Islet precursor cell (in vitro differentiated cells): ENCODE results near the gene FADS6.
A peak's percentile ranks its signal among the peaks of the same experiment; 100 is the strongest.
"Not testable (repeated sequence)": the region's sequence is repeated elsewhere in the genome, so short reads cannot be mapped to it uniquely, and the experiment has no call there.

Source experiments
- DNase-seq: peaks from one replicate; pipeline ENCODE4 v3.0.0-alpha.2; 2018

Gene FADS6

DNA sequence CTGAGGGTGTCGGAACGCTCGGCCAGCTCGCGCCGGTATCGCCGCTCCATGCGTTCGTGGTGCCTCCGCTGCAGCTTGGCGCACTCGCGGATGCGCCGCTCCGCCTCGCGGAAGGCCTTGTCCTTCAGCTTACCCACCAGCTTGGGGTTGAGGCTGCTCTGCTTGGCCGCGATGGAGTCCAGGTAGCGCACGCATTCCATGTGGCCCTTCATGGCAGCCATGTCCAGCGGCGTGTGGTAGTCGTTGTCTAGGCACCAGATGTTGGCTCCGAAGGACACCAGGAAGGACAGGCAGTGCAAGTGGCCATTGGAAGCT lies 26.8 kb upstream of the FADS6 start:
- DNase-seq: no peak

DNA sequence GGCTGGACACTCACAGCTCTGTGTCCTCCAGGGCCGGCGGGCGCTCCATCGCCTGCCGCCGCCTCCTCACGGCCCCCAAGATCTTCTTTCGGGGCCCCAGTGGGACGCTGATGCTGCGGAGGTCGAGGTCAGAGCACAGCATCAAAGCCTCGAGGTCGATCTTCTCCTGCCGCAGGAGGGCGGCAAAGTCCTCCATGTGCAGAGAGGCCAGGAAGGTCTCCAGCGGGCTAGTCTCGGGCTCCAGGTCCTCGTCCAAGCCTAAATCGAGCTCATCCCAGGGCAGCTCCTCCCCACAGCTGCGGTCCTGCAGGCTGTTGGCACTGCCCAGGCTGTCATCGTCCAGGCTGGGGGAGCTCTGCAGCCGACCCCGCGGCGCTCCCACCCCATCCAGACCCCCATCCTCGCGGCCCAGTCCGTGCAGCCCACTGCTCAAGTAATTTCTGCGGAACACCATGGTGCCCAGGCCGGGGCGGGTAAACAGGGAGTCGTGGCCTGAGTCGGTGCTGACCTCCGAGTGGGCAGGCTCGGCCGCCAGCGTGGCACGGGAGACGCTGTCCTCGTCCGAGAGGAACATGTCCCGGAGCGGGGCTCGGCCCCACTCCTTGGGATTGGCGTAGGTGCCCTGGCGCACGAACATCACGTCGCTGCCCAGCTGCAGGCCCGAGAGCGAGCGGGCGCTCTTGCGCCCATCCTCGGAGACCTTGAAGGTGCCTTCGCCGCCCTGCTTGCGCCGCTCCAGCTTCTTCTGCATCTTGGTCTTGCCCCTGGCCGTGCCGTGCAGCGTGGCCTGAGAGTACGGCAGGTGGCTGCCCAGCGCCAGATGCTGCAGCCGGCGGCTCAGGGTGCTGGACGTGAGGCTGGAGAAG lies 26.2 kb upstream of the FADS6 start:
- DNase-seq: peak; percentile 79

DNA sequence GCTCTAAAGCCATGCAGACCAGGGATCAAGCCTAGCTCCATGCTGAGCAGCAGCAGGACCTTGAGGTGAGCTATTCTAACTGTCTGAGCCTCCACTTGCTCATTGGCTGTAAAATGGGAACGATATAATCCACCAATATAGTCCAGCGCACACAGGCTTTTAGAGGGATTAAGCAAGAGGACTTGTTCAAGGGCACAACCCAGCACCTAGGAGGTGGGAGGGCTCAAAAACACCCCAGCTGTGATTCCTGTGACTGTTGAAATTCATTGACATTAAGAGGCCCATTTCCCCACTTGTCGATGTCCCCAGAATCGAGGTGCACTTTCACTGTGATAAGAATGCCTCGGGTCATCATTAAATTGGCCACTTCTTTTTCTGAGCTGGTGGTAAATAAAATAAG lies 25.5 kb upstream of the FADS6 start:
- no peak for DNase-seq

DNA sequence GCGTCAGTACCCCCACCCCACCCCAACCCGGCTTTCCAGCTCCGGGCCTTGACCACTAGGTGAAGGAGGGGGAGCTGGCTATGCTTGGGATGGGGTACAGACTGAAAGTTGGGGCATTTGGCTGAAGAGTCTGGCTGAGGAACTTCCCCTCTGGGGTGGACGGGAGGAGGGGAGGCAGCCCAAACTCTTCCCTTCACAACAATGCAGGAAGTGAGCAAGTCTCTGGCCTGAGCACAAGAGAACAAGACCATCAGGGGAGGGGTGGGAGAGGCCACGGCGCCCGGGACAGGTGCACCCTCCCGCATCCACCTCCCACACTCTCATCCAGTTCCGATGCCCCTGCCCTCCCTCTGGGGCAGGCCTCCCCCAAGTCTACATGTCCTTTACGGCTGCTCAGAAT lies 24.0 kb upstream of the FADS6 start:
- DNase-seq: no peak

DNA sequence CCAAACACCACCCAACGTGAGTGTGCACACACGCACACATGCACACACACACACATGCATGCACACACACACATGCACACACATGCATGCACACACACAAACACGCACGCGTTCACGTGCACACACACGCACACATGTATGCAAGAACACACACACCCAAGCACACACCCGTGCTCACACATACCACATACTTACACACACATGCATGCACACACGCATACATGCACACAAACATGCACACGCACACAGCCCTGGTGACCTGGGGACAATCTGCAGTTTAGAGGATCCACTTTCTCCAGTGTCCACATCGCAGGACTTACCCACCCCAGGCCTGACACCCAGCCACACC lies 23.4 kb upstream of the FADS6 start:
- no peak for DNase-seq

DNA sequence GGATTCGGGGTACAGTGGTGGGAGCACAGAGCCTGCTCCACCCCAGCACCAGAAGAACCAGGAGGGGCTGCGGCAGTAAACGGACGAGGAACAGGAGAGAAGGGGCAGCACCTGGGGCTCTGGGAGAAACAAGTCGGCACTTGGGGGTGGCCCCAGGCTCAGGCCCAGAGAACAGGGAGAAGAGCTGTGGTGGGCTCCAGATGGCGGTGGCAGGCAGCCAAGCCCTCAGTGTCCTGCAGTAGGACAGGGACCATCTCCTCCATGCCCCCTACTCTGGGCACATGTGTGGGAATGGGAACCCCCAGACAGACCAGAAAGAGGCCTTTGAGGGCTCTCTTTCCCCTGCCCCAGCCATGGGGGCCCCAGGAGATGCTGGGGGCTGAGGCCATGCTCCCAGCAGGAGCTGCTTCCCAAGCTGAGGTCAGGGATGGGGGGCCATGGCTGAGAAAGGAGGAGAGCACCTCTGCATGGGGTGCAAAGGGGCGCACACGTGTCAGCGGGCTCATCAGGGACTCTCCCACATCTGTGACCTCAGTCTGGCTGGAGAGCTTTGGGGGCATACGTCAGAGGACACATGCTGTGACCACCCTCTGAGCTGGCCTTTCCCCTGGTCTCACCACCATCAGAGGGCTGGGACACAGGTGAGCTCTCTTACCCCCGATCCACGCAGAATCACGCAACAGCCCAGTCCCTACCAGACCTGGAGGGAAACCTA lies 22.9 kb upstream of the FADS6 start:
- DNase-seq: no peak

DNA sequence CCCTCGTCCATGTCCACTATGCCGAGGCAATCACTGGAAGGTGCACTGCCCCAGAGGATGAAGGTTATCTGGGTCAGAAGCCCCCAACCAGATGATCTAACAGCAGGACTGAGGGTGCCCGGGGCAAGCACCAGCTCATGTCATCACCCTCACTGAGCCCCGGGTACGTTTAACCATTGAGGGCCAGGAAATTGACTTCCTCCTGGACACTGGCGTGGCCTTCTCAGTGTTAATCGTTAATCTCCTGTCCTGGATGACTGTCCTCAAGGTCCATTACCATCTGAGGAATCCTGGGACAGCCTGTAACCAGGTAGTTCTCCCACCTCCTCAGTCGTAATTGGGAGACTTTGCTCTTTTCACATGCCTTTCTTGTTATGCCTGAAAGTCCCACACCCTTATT lies 18.0 kb upstream of the FADS6 start:
- DNase-seq: not testable (repeated sequence)

DNA sequence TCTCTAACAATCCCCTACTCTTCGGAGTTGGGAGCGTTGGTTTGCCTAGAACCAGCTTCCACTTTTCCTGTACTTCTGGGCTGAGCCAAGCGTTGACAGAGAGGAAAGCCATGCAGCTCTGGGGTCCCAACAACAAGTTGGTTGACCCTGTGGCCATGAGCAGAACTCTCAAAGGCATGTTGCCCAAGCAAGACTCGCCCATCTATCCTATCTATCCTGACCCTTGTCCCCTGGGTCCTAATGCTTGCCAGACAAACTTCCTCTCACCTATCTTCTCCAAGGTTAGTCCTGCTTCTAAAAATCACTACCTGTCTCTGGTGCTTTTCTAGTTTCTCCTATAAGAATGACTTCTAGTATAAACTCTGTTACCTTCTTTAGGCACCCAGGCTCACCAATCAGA lies 15.7 kb upstream of the FADS6 start:
- DNase-seq: peak; percentile 55

DNA sequence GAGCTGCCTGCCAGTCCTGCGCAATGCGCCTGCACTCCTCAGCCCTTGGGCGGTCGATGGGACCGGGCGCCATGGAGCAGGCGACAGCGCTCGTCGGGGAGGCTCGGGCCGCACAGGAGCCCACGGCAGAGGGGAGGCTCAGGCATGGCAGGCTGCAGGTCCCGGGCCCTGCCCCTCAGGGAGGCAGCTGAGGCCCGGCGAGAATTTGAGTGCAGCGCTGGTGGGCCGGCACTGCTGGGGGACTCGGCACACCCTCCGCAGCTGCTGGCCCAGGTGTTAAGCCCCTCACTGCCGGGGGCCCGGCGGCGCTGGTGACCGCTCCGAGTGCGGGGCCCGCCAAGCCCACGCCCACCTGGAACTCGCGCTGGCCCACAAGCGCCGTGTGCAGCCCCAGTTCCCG lies 13.6 kb upstream of the FADS6 start:
- DNase-seq: peak; percentile 38

DNA sequence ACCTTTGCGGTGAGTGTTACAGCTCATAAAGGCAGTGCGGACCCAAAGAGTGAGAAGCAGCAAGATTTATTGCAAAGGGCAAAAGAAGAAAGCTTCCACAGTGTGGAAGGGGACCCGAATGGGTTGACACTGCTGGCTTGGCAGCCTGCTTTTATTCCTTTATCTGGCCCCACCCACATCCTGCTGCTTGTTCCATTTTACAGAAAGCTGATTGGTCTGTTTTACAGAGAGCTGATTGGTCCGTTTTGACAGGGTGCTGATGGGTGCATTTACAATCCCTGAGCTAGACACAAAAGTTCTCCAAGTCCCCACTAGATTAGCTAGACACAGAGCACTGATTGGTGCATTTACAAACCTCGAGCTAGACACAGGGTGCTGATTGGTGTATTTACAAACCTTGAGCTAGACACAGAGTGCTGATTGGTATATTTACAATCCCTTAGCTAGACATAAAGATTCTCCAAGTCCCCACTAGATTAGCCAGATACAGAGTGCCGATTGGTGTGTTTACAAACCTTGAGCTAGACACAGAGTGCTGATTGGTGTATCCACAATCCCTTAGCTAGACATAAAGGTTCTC lies 12.9 kb upstream of the FADS6 start:
- DNase-seq: not testable (repeated sequence)

DNA sequence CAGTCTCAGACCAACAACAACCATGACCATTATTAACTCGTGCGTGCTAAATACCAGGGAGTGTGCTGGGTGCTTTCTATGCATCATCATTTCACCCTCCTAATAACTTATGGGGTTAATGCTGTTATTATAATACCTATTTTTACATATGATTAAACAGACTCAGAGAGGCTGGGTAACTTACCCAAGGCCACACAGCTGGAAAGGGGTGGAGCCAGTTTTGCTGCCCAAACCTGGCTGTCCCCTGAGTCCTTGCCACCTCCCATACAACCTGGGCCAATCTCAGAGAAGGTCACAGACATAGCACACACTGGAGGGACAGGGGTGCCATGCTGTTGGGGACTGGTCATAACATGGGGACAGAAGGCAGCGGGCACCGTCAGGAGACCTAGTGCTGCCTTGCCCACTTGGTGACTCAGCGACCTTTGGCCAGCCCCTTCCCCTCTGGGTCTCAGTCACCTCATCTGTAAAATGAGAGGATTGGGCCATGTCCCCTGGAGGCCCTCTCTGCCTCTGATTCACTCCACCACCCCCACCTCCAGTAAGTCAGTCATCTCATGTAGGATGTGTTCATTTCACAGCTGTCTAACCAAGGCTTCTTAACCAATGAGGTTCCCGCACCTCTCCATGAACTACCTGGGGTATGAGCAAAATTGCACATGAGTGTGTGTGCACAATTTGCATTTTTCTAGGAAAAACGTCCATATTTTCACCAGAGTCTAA lies 11.4 kb upstream of the FADS6 start:
- DNase-seq: peak; percentile 51

DNA sequence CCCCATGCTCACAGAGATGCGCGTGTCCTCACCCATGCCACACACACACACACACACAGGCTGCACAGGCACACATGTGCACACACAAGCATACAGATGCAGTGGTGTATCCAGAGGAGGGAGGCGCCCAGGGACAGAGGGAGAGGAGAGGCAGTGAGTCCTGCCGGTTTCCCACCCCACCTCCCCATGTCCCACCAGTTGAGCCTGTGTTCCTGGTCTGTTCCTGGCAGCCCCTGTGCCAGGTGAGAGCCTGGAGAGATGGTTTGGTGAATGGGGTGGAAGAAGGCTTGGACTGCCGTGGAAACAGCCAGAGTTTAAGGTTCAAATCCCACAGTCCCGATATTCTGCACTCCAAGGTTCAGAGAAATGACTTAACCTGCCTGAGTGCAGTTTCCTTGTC lies 10.2 kb upstream of the FADS6 start:
- peak; percentile 50 for DNase-seq

DNA sequence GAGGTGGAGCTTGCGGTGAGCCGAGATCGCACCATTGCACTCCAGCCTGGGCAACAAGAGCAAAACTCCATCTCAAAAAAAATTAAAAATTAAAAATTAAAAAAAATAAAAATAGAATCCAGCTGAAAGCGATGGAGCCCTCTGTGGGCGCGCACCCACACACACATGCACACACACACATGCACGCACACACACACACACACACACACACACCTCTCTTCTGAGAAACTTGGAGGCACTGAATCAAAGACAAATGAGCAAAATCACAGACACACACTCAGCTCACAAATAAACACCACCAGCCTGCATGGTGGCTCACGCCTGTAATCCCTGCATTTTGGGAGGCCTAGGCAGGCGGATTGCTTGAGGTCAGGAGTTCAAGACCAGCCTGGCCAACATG lies 9.6 kb upstream of the FADS6 start:
- peak; percentile 36 for DNase-seq

DNA sequence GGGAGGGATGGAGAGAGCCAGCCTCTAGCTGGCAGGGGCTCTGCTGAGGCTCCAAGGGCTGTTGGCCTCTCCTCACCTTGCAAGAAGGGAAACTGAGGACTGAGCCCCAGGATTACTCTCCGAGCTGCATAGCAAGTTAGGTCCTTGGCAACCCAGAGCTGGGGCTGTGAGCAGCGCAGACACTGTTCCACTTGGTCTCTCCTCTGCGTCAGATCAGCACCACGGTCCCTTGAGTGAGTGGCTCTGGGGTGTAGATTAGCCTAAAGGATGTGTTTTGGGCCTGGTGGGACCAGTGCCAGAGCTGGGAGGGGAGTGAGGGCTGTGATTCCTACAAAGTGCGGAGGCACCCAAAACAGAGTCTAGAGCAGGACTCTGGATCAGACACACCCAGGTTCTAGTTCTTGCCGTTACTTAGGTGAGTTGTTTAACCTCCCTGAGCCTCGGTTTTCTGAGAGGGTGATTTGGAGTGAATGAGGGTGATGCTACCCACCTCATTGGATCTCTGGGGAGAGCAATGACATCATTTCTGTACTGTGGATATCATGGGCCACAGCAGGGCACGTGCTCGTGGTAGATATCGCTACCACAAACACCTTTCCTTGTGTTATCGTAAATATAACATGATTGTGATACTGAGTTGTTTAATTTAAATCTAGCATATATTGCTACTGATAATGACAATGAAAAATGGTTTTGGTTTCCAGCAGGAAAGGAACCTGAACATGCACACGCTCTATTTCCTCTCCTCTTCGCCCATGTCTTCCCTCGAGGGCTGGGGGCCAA lies 8.1 kb upstream of the FADS6 start:
- peak; percentile 48 for DNase-seq

DNA sequence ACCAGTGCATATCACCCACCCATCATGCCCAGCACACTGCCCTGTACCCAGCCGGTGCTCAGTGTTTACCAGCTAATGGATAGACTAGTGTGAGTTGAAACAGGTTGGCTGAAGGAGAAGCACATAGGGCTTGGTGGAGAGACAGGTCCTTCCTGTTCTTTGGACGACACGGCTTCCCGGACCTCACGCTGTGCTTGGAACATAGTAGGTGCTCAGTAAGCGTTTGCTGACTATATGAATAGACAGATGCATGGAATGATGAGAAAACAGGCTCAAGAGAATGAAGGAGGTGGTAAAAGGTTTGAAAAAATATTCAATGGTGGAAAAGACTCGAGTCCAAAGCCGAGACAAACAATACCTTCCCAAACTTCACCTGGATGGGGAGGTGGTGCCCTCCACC lies 6.8 kb upstream of the FADS6 start:
- DNase-seq: peak; percentile 39

DNA sequence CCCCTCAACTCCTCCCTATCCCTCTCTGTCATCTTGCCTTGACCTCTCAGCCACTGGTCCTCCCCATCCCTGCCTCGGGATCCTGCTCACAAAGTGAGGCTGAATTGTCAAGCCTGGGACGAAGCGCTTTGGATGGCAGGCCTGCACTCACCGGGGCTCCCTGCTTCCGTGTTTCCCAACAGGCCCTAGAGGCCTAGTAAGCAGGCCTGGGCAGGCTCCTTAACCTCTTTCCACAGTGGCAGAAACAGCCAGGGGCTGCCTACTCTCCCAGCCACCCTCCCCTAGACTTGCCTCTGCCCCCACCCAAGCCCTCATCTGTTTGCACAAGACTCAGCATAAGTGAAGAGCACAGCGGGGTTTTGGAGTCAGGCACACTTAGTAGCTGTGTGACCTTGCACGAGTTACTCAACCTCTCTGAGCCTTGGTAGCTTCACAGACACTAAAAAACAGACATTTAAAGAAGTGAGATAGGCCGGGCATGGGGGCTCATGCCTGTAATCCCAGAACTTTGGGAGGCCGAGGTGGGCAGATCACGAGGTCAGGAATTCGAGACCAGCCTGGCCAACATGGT lies 5.0 kb upstream of the FADS6 start:
- DNase-seq: peak; percentile 52

DNA sequence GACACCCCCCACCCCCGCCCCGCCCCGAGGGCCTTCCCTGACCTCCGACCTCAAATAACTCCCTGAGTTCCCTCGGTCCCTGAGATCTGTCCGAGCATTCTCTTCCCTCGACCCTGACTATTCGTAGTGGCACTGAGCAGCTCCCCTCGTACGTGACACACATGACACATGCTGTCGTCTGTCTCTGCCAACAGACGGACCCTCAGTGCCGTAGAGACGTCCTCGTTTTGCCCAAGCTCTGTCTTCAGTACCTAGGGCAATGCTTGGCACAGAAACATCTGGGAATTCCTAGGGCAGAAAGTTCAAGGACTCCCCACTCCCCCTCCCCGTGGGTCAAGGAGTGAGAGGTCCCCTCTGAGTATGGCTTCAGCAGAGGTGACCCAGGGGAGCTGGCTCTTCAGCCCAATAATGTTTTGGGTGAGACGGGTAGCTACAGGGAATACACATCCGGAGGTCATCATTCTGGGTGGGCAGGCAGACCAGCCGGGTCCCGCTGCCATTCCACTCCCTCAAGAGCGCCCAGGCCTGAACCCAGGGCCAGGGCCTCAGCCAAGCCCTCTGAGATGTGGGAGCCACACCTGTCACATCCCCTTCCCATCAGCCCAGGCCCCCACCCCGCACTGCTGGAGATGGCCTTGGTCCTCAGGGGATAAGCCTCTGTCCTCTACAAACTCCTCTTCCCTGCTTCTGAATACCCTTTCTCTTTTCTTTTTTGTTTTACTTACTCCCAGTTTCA lies 671 bp upstream of the FADS6 start:
- peak; percentile 53 for DNase-seq

DNA sequence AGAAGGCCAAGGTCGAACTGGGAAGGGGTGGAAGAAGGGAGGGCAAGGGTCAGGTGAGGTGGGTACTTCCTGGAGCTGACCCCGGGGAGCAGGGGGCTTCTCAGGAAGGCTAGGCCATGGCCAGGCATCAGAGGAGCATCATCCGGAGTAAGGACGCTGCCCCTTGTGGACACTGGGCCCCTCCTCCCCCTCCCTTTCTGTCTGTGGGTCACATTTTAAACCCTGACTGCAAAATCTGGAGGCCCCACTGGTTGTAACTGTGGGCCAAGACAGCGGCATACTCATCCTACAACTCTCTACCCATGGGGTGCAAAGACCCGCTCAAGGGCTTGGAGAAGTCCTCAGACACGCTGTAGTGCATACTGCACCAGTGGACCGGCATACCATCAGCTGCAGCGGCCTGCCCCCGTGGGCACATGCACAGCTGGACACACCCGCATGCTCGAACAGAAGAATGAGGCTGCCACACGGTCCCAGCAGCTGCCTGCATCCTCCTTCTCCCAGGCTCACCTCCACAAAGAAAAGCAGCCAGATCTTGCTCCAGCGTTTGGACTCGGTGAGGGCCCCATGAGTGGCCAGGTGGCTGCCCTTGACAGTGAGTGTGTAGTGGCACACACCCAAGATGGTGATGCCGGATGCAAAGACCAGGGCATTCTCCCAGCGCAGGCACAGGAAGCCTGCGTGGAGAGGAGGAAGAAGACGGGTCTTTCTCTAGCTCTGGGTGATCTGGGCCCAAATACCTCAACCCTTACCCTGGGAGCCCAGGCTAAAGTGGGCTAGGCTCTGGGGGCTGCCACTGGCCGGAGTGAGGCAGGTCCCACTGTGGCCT lies 1.2 kb downstream of the FADS6 start:
- DNase-seq: peak; percentile 55

DNA sequence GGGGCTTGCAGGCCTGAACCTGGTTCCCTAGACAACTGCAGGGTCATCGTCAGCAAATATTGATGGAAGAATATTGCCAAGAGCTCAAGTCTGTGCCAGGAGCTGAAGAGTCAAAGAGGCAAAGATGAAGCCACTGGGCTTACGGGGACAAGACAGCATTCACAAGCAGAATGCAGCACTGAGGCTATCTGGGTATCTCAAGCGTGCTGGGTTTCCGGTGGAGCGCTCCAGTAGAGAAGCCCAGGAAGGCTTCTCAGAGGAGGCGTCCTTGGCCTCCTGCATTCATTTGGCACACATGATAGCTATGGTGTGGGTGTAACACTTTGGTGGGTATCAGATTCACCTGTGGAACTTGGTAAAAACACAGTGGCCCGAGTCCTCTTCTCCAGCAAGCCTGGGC lies 2.9 kb downstream of the FADS6 start:
- peak; percentile 53 for DNase-seq

DNA sequence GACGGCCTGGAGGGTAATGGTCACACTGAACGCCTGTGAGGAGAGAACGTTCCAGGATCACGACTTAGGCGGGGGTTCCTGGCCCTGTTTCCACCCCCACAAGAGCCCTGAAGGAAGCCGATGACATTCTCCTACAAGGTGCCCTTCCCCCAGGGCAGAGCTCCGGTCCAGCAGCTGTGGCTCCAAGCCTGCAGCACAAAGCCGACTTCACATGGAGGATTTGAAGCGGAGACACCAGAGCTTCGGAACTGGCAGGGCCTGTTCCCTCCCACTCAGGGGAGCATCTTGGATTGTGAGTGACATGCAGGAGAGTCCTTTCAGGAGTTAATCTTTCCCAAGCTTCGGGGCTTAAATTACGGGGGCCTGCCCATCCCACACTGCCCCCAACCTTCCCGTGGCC lies 5.0 kb downstream of the FADS6 start:
- peak; percentile 69 for DNase-seq

DNA sequence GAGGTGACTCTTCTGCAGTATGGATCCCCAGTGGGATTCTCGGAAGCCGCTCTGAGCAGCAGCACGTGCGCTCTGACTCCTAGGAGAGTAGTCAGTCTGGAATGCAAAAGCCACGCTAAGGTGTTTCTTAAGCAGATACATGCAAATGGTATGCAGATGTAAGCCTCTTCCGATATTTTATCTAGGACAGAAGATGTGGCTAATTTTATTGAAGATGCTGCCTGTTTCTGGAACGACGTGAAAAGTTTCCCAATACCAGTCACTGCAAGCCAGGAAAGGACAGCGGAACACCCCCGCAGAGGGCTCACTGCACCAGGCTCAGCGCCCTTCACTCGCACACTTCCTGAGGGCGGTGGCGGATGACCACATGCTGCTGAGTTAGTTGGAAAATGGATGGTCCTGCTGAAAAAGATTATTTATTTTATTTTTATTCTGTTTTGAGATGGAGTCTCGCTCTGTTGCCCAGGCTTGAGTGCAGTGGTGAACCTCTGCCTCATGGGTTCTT lies 10.1 kb downstream of the FADS6 start:
- DNase-seq: no peak
